ENCODE data around the gene ARHGAP15. TPM values are rescaled to one million over a fixed set of nuclear protein-coding genes. Genes with fewer than 3 reads are reported as not detected.
A peak's percentile ranks its signal among the peaks of the same experiment; 100 is the strongest.

Gene ARHGAP15
- total and polyA plus RNA-seq, 4 experiments from 2014 or later = 218 to 524 (median 365) TPM

- POLR2A ChIA-PET (ENCODE audit: partially characterized antibody) = interaction anchor here (0.6 to 3.9 kb wide), 7 partner anchors 10 to 487 kb away, joined by 3 to 22 read pairs (median 4); no protein-coding TSS in a partner anchor
- Mint-ChIP-seq H3K9me3 (peaks cover 0 to 2% (median 0%) of the 10 kb centered on the region in 8 donors), H3K36me3 (peaks cover 36 to 40% of the 10 kb centered on the region in 2 donors), H3K27me3 (no peaks in the 10 kb centered on the region), H3K27ac (peak overlapping the region; percentile 72 to 99 (median 88)), H3K4me3 (peak overlapping the region; percentile 65 to 88 (median 80)), H3K4me1 (peaks cover 50 to 64% (median 56%) of the 10 kb centered on the region in 4 donors)
- H3K27ac ChIP-seq (ENCODE audit: low read depth, low read length) = peak overlapping the region; percentile 39
- H3K27me3 ChIP-seq (ENCODE audit: insufficient read depth, low read length) = no peaks in the 10 kb centered on the region
- DNase-seq = no peak
- CTCF ChIA-PET (ENCODE audit: partially characterized antibody) = interaction anchor here (0.8 to 3.2 kb wide), 11 partner anchors 10 to 132 kb away, joined by 3 to 16 read pairs (median 4); no protein-coding TSS in a partner anchor
- intact Hi-C loops (cut with micrococcal nuclease) = no loop called here
- H3K4me3 ChIP-seq (ENCODE audit: low read length in 2 of 2) = peak overlapping the region; percentile 2 to 13
- H3K36me3 ChIP-seq (ENCODE audit: insufficient read depth, low read length) = peaks cover 5% of the 10 kb centered on the region
- H3K4me1 ChIP-seq (ENCODE audit: insufficient read depth, low read length) = peaks cover 85% of the 10 kb centered on the region
- H3K9me3 ChIP-seq (ENCODE audit: control insufficient read depth in 1 of 2, low read length in 2 of 2) = no peaks in the 10 kb centered on the region
Observed at GRCh38 chr2:143251681-143252080, 122.5 kb downstream of the ARHGAP15 start.

- peak overlapping the region; percentile 74 to 99 (median 88) for H3K27ac Mint-ChIP-seq
- no peaks in the 10 kb centered on the region for H3K27me3 ChIP-seq (ENCODE audit: insufficient read depth, low read length)
- peak overlapping the region; percentile 39 for H3K27ac ChIP-seq (ENCODE audit: low read depth, low read length)
- no peaks in the 10 kb centered on the region for H3K27me3 Mint-ChIP-seq
- no peaks in the 10 kb centered on the region for H3K9me3 ChIP-seq (ENCODE audit: control insufficient read depth in 1 of 2, low read length in 2 of 2)
- CTCF ChIA-PET (ENCODE audit: partially characterized antibody) = interaction anchor here (0.8 to 3.2 kb wide), 16 partner anchors 9 to 141 kb away, joined by 3 to 16 read pairs (median 4); no protein-coding TSS in a partner anchor
- intact Hi-C loops (cut with micrococcal nuclease) = no loop called here
- POLR2A ChIA-PET (ENCODE audit: partially characterized antibody) = interaction anchor here (0.6 to 3.9 kb wide), 10 partner anchors 9 to 486 kb away, joined by 3 to 22 read pairs (median 4); partner anchors contain the start of gene ARHGAP15
- peak overlapping the region; percentile 65 to 88 (median 82) for H3K4me3 Mint-ChIP-seq
- peaks cover 0 to 2% (median 0%) of the 10 kb centered on the region in 8 donors for H3K9me3 Mint-ChIP-seq
- peaks cover 5% of the 10 kb centered on the region for H3K36me3 ChIP-seq (ENCODE audit: insufficient read depth, low read length)
- DNase-seq = no peak
- peak overlapping the region; percentile 2 to 31 for H3K4me3 ChIP-seq (ENCODE audit: low read length in 2 of 2)
- peaks cover 35 to 36% of the 10 kb centered on the region in 2 donors for H3K36me3 Mint-ChIP-seq
- H3K4me1 Mint-ChIP-seq = peaks cover 53 to 70% (median 60%) of the 10 kb centered on the region in 4 donors
- peaks cover 85% of the 10 kb centered on the region for H3K4me1 ChIP-seq (ENCODE audit: insufficient read depth, low read length)
Observed at GRCh38 chr2:143252138-143252907, 123.1 kb downstream of the ARHGAP15 start.

DNA sequence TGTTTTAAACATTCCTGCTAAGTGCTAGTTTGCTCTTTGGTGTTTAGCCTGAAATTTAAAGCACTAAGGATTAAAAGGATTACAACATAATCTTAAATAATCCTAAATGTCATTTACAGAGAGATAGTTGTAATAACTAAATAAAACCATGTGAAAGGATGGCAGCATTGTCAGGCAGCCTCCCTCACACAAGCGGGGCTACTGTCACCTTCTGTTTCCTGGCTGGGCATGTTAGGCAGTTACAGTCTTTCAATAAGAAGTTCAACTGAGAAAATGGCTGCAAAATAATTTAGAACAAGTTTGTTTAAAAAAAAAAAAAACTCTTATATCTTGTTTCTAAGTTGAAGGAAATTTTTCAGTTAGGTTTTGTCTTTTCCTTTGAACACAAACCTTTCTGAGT, 124.9 kb downstream of the ARHGAP15 start:
- H3K4me1 ChIP-seq (ENCODE audit: insufficient read depth, low read length) = peaks cover 89% of the 10 kb centered on the region
- peaks cover 56 to 73% (median 65%) of the 10 kb centered on the region in 4 donors for H3K4me1 Mint-ChIP-seq

GRCh38 chr2:143255086-143255485, 125.9 kb downstream of the ARHGAP15 start:
- intact Hi-C loops (cut with micrococcal nuclease) = no loop called here
- H3K4me3 Mint-ChIP-seq = peak overlapping the region; percentile 51 to 90 (median 78)
- H3K27ac Mint-ChIP-seq = peak overlapping the region; percentile 84 to 99 (median 88)
- CTCF ChIA-PET (ENCODE audit: partially characterized antibody) = interaction anchor here (1.1 to 7.9 kb wide), 6 partner anchors 9 to 129 kb away, joined by 3 to 112 read pairs (median 6); partner anchors contain the start of gene ARHGAP15
- POLR2A ChIA-PET (ENCODE audit: partially characterized antibody) = interaction anchor here (0.6 to 7.1 kb wide), 5 partner anchors 8 to 127 kb away, joined by 3 to 90 read pairs (median 46); no protein-coding TSS in a partner anchor
- peaks cover 60 to 78% (median 70%) of the 10 kb centered on the region in 4 donors for H3K4me1 Mint-ChIP-seq
- no peaks in the 10 kb centered on the region for H3K9me3 ChIP-seq (ENCODE audit: control insufficient read depth in 1 of 2, low read length in 2 of 2)
- peaks cover 5% of the 10 kb centered on the region for H3K36me3 ChIP-seq (ENCODE audit: insufficient read depth, low read length)
- peak overlapping the region; percentile 79 for H3K27ac ChIP-seq (ENCODE audit: low read depth, low read length)
- peaks cover 25 to 26% of the 10 kb centered on the region in 2 donors for H3K36me3 Mint-ChIP-seq
- no peaks in the 10 kb centered on the region for H3K27me3 ChIP-seq (ENCODE audit: insufficient read depth, low read length)
- H3K4me1 ChIP-seq (ENCODE audit: insufficient read depth, low read length) = peaks cover 94% of the 10 kb centered on the region
- peaks cover 0 to 2% (median 0%) of the 10 kb centered on the region in 8 donors for H3K9me3 Mint-ChIP-seq
- no peak for DNase-seq
- H3K27me3 Mint-ChIP-seq = no peaks in the 10 kb centered on the region
- no peak overlapping the region for H3K4me3 ChIP-seq (ENCODE audit: low read length in 2 of 2)

More for the DNA sequence above, 124.9 kb downstream of the ARHGAP15 start:
- peaks cover 26 to 27% of the 10 kb centered on the region in 2 donors for H3K36me3 Mint-ChIP-seq
- Histone ChIP-seq H3K4me3 (ENCODE audit: low read length in 2 of 2) (peak overlapping the region in 1 of 2 donors; percentile 10), H3K27ac (ENCODE audit: low read depth, low read length) (peak overlapping the region; percentile 79), H3K9me3 (ENCODE audit: control insufficient read depth in 1 of 2, low read length in 2 of 2) (no peaks in the 10 kb centered on the region), H3K36me3 (ENCODE audit: insufficient read depth, low read length) (peaks cover 5% of the 10 kb centered on the region), H3K27me3 (ENCODE audit: insufficient read depth, low read length) (no peaks in the 10 kb centered on the region)
- peak overlapping the region; percentile 49 to 89 (median 74) for H3K4me3 Mint-ChIP-seq
- CTCF ChIA-PET (ENCODE audit: partially characterized antibody) = interaction anchor here (0.6 to 3.2 kb wide), 4 partner anchors 32 to 93 kb away, joined by 3 to 16 read pairs (median 8); no protein-coding TSS in a partner anchor
- peak in 3 of 5 donors; percentile 28 to 65 (median 32) for DNase-seq
- POLR2A ChIA-PET (ENCODE audit: partially characterized antibody) = no interaction called here
- intact Hi-C loops (cut with micrococcal nuclease) = no loop called here
- H3K27ac Mint-ChIP-seq = peak overlapping the region; percentile 84 to 99 (median 92)
- peaks cover 0 to 2% (median 0%) of the 10 kb centered on the region in 8 donors for H3K9me3 Mint-ChIP-seq
- H3K27me3 Mint-ChIP-seq = no peaks in the 10 kb centered on the region

- H3K4me3 Mint-ChIP-seq = peak overlapping the region; percentile 69 to 94 (median 87)
- peak overlapping the region; percentile 93 to 99 (median 97) for H3K27ac Mint-ChIP-seq
- peak in 2 of 5 donors; percentile 24 to 50 for DNase-seq
- peak overlapping the region; percentile 79 for H3K27ac ChIP-seq (ENCODE audit: low read depth, low read length)
- H3K27me3 ChIP-seq (ENCODE audit: insufficient read depth, low read length) = no peaks in the 10 kb centered on the region
- POLR2A ChIA-PET (ENCODE audit: partially characterized antibody) = interaction anchor here (4.1 to 7.2 kb wide), 5 partner anchors 9 to 144 kb away, joined by 35 to 96 read pairs (median 80); partner anchors contain the start of gene ARHGAP15
- H3K36me3 Mint-ChIP-seq = peaks cover 18 to 20% of the 10 kb centered on the region in 2 donors
- H3K36me3 ChIP-seq (ENCODE audit: insufficient read depth, low read length) = no peaks in the 10 kb centered on the region
- H3K4me3 ChIP-seq (ENCODE audit: low read length in 2 of 2) = peak overlapping the region; percentile 20 to 26
- CTCF ChIA-PET (ENCODE audit: partially characterized antibody) = interaction anchor here (1.2 to 7.9 kb wide), 11 partner anchors 8 to 145 kb away, joined by 3 to 227 read pairs (median 9); partner anchors contain the start of gene ARHGAP15
- no peaks in the 10 kb centered on the region for H3K27me3 Mint-ChIP-seq
- H3K4me1 ChIP-seq (ENCODE audit: insufficient read depth, low read length) = peaks cover 95% of the 10 kb centered on the region
- H3K9me3 ChIP-seq (ENCODE audit: control insufficient read depth in 1 of 2, low read length in 2 of 2) = no peaks in the 10 kb centered on the region
- intact Hi-C loops (cut with micrococcal nuclease) = no loop called here
- H3K9me3 Mint-ChIP-seq = no peaks in the 10 kb centered on the region
- peaks cover 56 to 75% (median 67%) of the 10 kb centered on the region in 4 donors for H3K4me1 Mint-ChIP-seq
Observed at GRCh38 chr2:143255899-143256298, 126.7 kb downstream of the ARHGAP15 start.

DNA sequence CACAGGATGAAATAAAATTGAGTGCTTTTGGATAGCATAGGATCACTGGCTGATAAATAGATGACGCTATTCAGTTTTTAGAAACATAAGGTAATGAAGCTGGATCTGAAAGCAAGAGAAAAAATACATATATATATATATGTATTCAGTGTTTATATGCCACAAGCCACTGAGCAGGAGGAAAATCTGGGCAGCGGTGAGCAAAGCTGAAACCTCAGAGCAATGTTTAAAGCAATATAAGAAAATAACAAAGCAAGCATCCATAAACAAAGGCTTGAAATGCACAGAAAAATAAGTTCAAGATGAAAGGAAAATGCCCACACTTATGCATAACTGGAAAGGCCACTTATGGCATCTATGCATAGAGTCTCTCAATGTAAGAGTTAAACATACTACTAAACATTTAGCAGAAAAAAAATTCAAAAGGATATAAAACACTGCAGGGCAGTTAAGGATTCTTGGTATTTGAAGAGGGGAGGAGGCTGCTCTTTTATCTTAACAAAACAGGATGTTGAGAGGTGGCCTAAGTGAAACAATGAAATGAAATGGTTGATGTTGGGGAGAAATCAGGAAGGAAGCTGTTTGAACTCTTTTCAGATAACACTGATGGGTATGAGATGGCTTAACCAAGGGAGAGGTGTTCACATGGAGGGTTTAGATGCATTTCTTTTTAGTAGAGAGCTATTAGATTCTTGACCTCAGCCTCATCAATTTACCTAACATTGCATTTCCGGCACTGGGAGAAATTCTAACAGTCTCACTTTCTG, 129.1 kb downstream of the ARHGAP15 start:
- Histone ChIP-seq H3K9me3 (ENCODE audit: control insufficient read depth in 1 of 2, low read length in 2 of 2) (no peaks in the 10 kb centered on the region), H3K4me1 (ENCODE audit: insufficient read depth, low read length) (peaks cover 96% of the 10 kb centered on the region), H3K36me3 (ENCODE audit: insufficient read depth, low read length) (no peaks in the 10 kb centered on the region), H3K27ac (ENCODE audit: low read depth, low read length) (peak overlapping the region; percentile 56), H3K27me3 (ENCODE audit: insufficient read depth, low read length) (no peaks in the 10 kb centered on the region), H3K4me3 (ENCODE audit: low read length in 2 of 2) (peak overlapping the region; percentile 7 to 40)
- intact Hi-C loops (cut with micrococcal nuclease) = loop anchor here (1.0 kb wide), 1 partner anchor 11 kb away; no protein-coding TSS in a partner anchor
- peak; percentile 55 to 77 (median 65) for DNase-seq
- ChIA-PET POLR2A (ENCODE audit: partially characterized antibody) (interaction anchor here (0.6 to 7.2 kb wide), 30 partner anchors 8 to 223 kb away, joined by 3 to 96 read pairs (median 5); partner anchors contain the start of gene ARHGAP15), CTCF (ENCODE audit: partially characterized antibody) (interaction anchor here (0.7 to 7.9 kb wide), 38 partner anchors 7 to 224 kb away, joined by 3 to 227 read pairs (median 8); no protein-coding TSS in a partner anchor)
- H3K36me3 Mint-ChIP-seq = peaks cover 9 to 22% of the 10 kb centered on the region in 2 donors
- no peaks in the 10 kb centered on the region for H3K27me3 Mint-ChIP-seq
- peaks cover 61 to 77% (median 70%) of the 10 kb centered on the region in 4 donors for H3K4me1 Mint-ChIP-seq
- peak overlapping the region; percentile 84 to 99 (median 93) for H3K27ac Mint-ChIP-seq
- peak overlapping the region; percentile 74 to 87 (median 84) for H3K4me3 Mint-ChIP-seq
- peaks cover 0 to 2% (median 0%) of the 10 kb centered on the region in 8 donors for H3K9me3 Mint-ChIP-seq

All from CD4-positive, alpha-beta memory T cell (primary cell).